Measurements from ENCODE around the gene GABBR1. TPM values are rescaled to one million over a fixed set of nuclear protein-coding genes. Genes with fewer than 3 reads are reported as not detected.
A peak's percentile ranks its signal among the peaks of the same experiment; 100 is the strongest.

The GABBR1 gene
- total RNA-seq, 1 donor from 2014 or later, result 71.7 TPM

DNA sequence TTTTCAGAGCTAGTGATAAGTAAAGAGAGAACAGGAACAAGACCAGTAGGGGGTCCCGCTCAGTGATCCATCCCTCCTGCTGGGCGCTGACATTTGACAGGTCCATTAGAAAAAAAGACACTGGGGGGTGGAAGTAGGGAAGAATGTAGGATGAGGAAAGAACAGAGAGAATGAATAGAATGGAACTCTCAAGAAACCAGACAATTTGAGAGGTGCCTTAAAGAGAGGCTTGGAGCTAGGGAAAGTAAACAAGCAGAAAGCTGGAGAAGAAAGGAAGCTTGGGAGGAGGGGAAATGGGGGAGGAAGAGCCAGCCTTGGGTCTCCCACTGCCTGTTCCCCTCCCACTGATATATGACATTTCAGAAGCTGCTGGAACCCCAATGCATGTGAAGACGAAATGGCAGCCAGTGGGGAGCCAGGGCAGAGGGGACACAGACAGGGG, 8.4 kb downstream of the GABBR1 start:
- peaks cover 23% of the 10 kb centered on the region for H3K27me3 Mint-ChIP-seq
- peaks cover 47% of the 10 kb centered on the region for H3K36me3 Mint-ChIP-seq
- no peak overlapping the region for H3K27ac Mint-ChIP-seq
- peak overlapping the region; percentile 9 for H3K4me3 Mint-ChIP-seq
- no peak for DNase-seq (ENCODE audit: extremely low spot score, unreplicated experiment)
- no peak for TF ChIP-seq CTCF (conservative IDR thresholded peaks at IDR 0.05)
- H3K9me3 Mint-ChIP-seq, result no peaks in the 10 kb centered on the region
- H3K4me1 Mint-ChIP-seq (ENCODE audit: unreplicated experiment), result peaks cover 32% of the 10 kb centered on the region

- H3K36me3 Mint-ChIP-seq, result peaks cover 58% of the 10 kb centered on the region
- no peak overlapping the region for H3K4me3 Mint-ChIP-seq
- peaks cover 15% of the 10 kb centered on the region for H3K4me1 Mint-ChIP-seq (ENCODE audit: unreplicated experiment)
- peaks cover 3% of the 10 kb centered on the region for H3K27me3 Mint-ChIP-seq
- no peak for TF ChIP-seq CTCF (conservative IDR thresholded peaks at IDR 0.05)
- DNase-seq (ENCODE audit: extremely low spot score, unreplicated experiment), result no peak
- no peaks in the 10 kb centered on the region for H3K9me3 Mint-ChIP-seq
- no peak overlapping the region for H3K27ac Mint-ChIP-seq
These were observed 12.4 kb downstream of the GABBR1 start for GRCh38 chr6:29620630-29621029.

GRCh38 chr6:29619578-29620160, 13.3 kb downstream of the GABBR1 start:
- no peak for DNase-seq (ENCODE audit: extremely low spot score, unreplicated experiment)
- Mint-ChIP-seq H3K27me3 (no peaks in the 10 kb centered on the region), H3K4me3 (no peak overlapping the region), H3K4me1 (ENCODE audit: unreplicated experiment) (peaks cover 7% of the 10 kb centered on the region), H3K9me3 (no peaks in the 10 kb centered on the region), H3K36me3 (peaks cover 54% of the 10 kb centered on the region), H3K27ac (no peak overlapping the region)
- TF ChIP-seq CTCF (conservative IDR thresholded peaks at IDR 0.05), result no peak

DNA sequence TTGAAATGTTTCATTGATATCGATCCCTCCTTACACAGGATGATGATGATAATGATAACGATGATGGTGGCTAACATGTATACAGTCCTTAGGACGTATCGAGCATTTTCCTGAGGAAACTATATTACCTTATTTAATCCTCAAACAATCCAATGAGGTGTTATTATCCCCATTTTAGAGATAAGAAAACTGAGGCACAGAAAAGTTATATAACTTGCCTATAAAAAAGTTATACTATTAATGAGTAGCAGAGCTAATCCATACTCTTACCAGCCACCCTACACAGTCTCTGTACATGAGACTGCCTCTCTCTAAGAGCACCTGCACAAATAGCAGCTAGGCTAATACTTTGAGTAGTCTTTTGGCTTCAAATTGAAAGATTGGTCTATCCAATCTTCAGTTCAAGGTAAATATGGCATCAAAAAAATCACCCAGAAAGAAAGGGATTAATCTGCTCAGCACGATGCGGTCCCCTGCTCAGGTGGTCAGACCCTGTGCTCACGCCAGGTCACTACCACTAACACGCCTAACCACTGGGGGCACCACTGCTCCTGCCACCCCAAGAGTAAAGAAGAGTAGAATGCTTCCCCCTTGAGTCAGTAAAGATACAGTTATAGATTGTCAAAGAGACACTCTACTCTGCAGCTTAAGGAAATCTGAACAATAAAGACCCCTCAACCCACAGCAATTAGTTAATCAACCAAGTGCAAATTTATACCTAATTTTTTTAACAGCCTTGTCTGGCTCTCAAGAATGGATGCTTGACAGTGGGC, 15.0 kb downstream of the GABBR1 start:
- Mint-ChIP-seq H3K36me3 (peaks cover 55% of the 10 kb centered on the region), H3K27me3 (no peaks in the 10 kb centered on the region), H3K4me3 (no peak overlapping the region), H3K9me3 (no peaks in the 10 kb centered on the region), H3K27ac (no peak overlapping the region), H3K4me1 (ENCODE audit: unreplicated experiment) (no peaks in the 10 kb centered on the region)
- no peak for DNase-seq (ENCODE audit: extremely low spot score, unreplicated experiment)
- TF ChIP-seq CTCF (conservative IDR thresholded peaks at IDR 0.05), result peak; percentile 40

DNA sequence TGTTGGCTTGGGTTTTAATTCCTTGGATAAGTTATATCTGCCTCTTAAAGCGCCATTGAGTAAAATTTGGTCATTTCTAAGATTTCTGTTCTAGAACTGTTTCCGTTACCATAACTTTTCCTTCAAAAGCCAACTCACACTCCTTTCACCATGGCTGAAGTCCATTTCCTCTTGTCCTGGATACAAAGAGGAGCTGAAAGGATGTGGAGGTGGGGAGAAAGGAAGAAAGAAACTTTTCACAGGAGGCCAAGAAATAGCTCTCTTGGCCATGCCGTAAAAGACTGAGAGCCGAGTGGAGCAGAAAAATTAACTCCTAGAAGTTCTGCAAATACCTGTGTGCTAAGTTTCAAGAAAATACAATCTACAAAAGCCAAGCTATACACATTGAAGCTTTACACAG, 21.6 kb downstream of the GABBR1 start:
- Mint-ChIP-seq H3K4me3 (no peak overlapping the region), H3K9me3 (no peaks in the 10 kb centered on the region), H3K4me1 (ENCODE audit: unreplicated experiment) (no peaks in the 10 kb centered on the region), H3K27me3 (no peaks in the 10 kb centered on the region), H3K36me3 (peaks cover 40% of the 10 kb centered on the region), H3K27ac (no peak overlapping the region)
- TF ChIP-seq CTCF (conservative IDR thresholded peaks at IDR 0.05), result no peak
- no peak for DNase-seq (ENCODE audit: extremely low spot score, unreplicated experiment)

Data from type B pancreatic cell (in vitro differentiated cells).